Peyer's patch (tissue), 4 donors: ENCODE data around the gene PNO1. TPM values are rescaled to one million over a fixed set of nuclear protein-coding genes. Genes with fewer than 3 reads are reported as not detected.
A peak's percentile ranks its signal among the peaks of the same experiment; 100 is the strongest.

Experiments
- DNase-seq, 3 donors: peaks; one replicate each; pipeline ENCODE4 v3.0.0-alpha.2; 2017 to 2019
- H3K27ac ChIP-seq, 4 donors: fragments of 200-600 bp; sonication (generic); one replicate each; pipeline ENCODE4 v1.5.1; 2016 to 2019
- H3K27me3 ChIP-seq, 2 donors: fragments of 200-600 bp; sonication (generic); one replicate each; pipeline ENCODE4 v1.5.1; 2019
- H3K36me3 ChIP-seq, 3 donors: fragments of 200-600 bp; sonication (generic); one replicate each; pipeline ENCODE4 v1.5.1; 2016 to 2019
- H3K4me1 ChIP-seq, 4 donors: fragments of 200-600 bp; sonication (generic); one replicate each; pipeline ENCODE4 v1.5.1; 2016 to 2019
- H3K4me3 ChIP-seq, 4 donors: fragments of 200-600 bp; sonication (generic); 1 replicate in 3 of 4; 2 replicates in 1 of 4; pipeline ENCODE4 v1.5.1; 2016 to 2019; ENCODE audit warnings: mild to moderate bottlenecking in 1 of 4
- H3K9me3 ChIP-seq, 4 donors: fragments of 200-600 bp; sonication (generic); one replicate each; pipeline ENCODE4 v1.5.1; 2016 to 2019; ENCODE audit warnings: mild to moderate bottlenecking in 1 of 4
- CTCF ChIP-seq, 6 experiments: fragments of 450-650 bp in 4 of 6; fragments of 200-600 bp in 2 of 6; sonication (generic) in 1 of 6; IDR thresholded peaks; one replicate each; pipeline ENCODE4 v1.5.1; 2017 to 2019; ENCODE audit warnings: antibody characterized with exemption in 6 of 6, mild to moderate bottlenecking in 3 of 6, moderate library complexity in 1 of 6
- POLR2A ChIP-seq, 2 donors: fragments of 450-650 bp; IDR thresholded peaks; one replicate each; pipeline ENCODE4 v1.5.1; 2017; ENCODE audit warnings: antibody characterized with exemption in 2 of 2, mild to moderate bottlenecking in 2 of 2, moderate library complexity in 2 of 2
- total RNA-seq, 4 donors: library from RNA; depleted of rRNA; stranded (reverse); fragments of >200 nt; gene quantifications; one replicate each; pipeline ENCODE4 v1.1.0, GENCODE V29; 2016

The PNO1 gene
- total RNA-seq, 4 donors from 2014 or later = 4.9 to 14.9 (median 5.7) TPM

- H3K27ac ChIP-seq = no peak overlapping the region
- no peak for TF ChIP-seq POLR2A (IDR thresholded peaks at IDR 0.05)
- TF ChIP-seq CTCF (IDR thresholded peaks at IDR 0.05) = no peak
- H3K4me3 ChIP-seq = no peak overlapping the region
- no peaks in the 10 kb centered on the region for H3K36me3 ChIP-seq
- H3K4me1 ChIP-seq = no peaks in the 10 kb centered on the region
- H3K9me3 ChIP-seq = no peaks in the 10 kb centered on the region
- no peaks in the 10 kb centered on the region for H3K27me3 ChIP-seq
- no peak for DNase-seq
These were observed 31.1 kb upstream of the PNO1 start for GRCh38 chr2:68126561-68126960.

GRCh38 chr2:68127358-68128242 is 30.1 kb upstream of the PNO1 start:
- no peaks in the 10 kb centered on the region for H3K36me3 ChIP-seq
- TF ChIP-seq CTCF (IDR thresholded peaks at IDR 0.05) (no peak), POLR2A (IDR thresholded peaks at IDR 0.05) (no peak)
- DNase-seq = no peak

DNA sequence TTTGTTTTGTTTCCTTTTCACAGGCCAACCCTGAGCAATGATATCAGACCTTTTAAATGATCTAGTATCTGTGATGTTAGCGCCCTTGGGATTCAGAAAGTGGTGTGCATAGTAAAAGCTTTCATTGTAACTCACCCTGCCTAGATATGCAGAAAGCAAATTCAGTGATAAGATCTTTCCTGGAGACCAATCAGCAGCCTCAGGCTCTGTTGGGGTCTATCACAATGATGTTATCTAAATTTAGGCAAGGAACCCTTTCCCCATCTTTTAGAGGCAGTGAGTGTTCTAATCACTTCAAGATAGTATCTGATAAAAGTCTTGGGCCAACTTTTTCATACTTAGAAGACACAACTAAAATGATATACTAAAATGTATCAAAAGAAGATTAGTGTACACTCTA is 23.6 kb upstream of the PNO1 start:
- DNase-seq = no peak
- no peaks in the 10 kb centered on the region for H3K36me3 ChIP-seq

More at GRCh38 chr2:68127358-68128242, 30.1 kb upstream of the PNO1 start:
- no peaks in the 10 kb centered on the region for H3K27me3 ChIP-seq
- H3K4me3 ChIP-seq = no peak overlapping the region
- H3K4me1 ChIP-seq = no peaks in the 10 kb centered on the region
- H3K9me3 ChIP-seq = no peaks in the 10 kb centered on the region
- H3K27ac ChIP-seq = peak overlapping the region in 1 of 4 donors; percentile 44

GRCh38 chr2:68134554-68134953 is 23.1 kb upstream of the PNO1 start:
- H3K4me3 ChIP-seq = no peak overlapping the region
- no peaks in the 10 kb centered on the region for H3K4me1 ChIP-seq
- no peak overlapping the region for H3K27ac ChIP-seq
- H3K27me3 ChIP-seq = no peaks in the 10 kb centered on the region
- DNase-seq = no peak
- TF ChIP-seq POLR2A (IDR thresholded peaks at IDR 0.05) = no peak
- TF ChIP-seq CTCF (IDR thresholded peaks at IDR 0.05) = no peak
- H3K36me3 ChIP-seq = no peaks in the 10 kb centered on the region
- no peaks in the 10 kb centered on the region for H3K9me3 ChIP-seq

More for the DNA sequence above, 23.6 kb upstream of the PNO1 start:
- no peak overlapping the region for H3K4me3 ChIP-seq
- TF ChIP-seq CTCF (IDR thresholded peaks at IDR 0.05) (no peak), POLR2A (IDR thresholded peaks at IDR 0.05) (no peak)
- H3K9me3 ChIP-seq = no peaks in the 10 kb centered on the region
- no peaks in the 10 kb centered on the region for H3K4me1 ChIP-seq
- no peak overlapping the region for H3K27ac ChIP-seq
- no peaks in the 10 kb centered on the region for H3K27me3 ChIP-seq

GRCh38 chr2:68135448-68136320 is 22.0 kb upstream of the PNO1 start:
- Histone ChIP-seq H3K36me3 (no peaks in the 10 kb centered on the region), H3K9me3 (no peaks in the 10 kb centered on the region), H3K4me1 (no peaks in the 10 kb centered on the region), H3K27me3 (no peaks in the 10 kb centered on the region), H3K27ac (no peak overlapping the region), H3K4me3 (no peak overlapping the region)
- TF ChIP-seq POLR2A (IDR thresholded peaks at IDR 0.05) = no peak
- no peak for TF ChIP-seq CTCF (IDR thresholded peaks at IDR 0.05)
- DNase-seq = no peak
